ENCODE results near the gene DHX30.
A peak's percentile ranks its signal among the peaks of the same experiment; 100 is the strongest.
"Not testable (repeated sequence)": the region's sequence is repeated elsewhere in the genome, so short reads cannot be mapped to it uniquely, and the experiment has no call there.

DHX30 gene

GRCh38 chr3:47802734-47803479 lies at the start of gene DHX30:
Gene DHX30, plus strand, starts transcription at chr3:47803138. Its CDS starts 7,546 bp downstream, at chr3:47810684.
- DNase-seq: peak; percentile 66

GRCh38 chr3:47758261-47759025 lies 44.5 kb upstream of the DHX30 start:
- DNase-seq: no peak

GRCh38 chr3:47760207-47760606 lies 42.7 kb upstream of the DHX30 start:
- not testable (repeated sequence) for DNase-seq

GRCh38 chr3:47761046-47761445 lies 41.9 kb upstream of the DHX30 start:
- no peak for DNase-seq

GRCh38 chr3:47762233-47762632 lies 40.7 kb upstream of the DHX30 start:
- no peak for DNase-seq

GRCh38 chr3:47766186-47766585 lies 36.8 kb upstream of the DHX30 start:
- DNase-seq: no peak

- no peak for DNase-seq
Observed at GRCh38 chr3:47772047-47772446, 30.9 kb upstream of the DHX30 start.

GRCh38 chr3:47772788-47773187 lies 30.1 kb upstream of the DHX30 start:
- DNase-seq: no peak

GRCh38 chr3:47778746-47779145 lies 24.2 kb upstream of the DHX30 start:
- DNase-seq: no peak

GRCh38 chr3:47780741-47781684 lies 21.9 kb upstream of the DHX30 start:
- no peak for DNase-seq

- DNase-seq: peak; percentile 82
Observed at GRCh38 chr3:47781685-47782445, 21.1 kb upstream of the DHX30 start, which contains the start of gene SMARCC1. Gene SMARCC1, minus strand, starts transcription at chr3:47781893. Its CDS starts 96 bp downstream, at chr3:47781797.

GRCh38 chr3:47782446-47783308 lies 20.3 kb upstream of the DHX30 start:
- no peak for DNase-seq

- no peak for DNase-seq
Observed at GRCh38 chr3:47783673-47784072, 19.3 kb upstream of the DHX30 start.

- no peak for DNase-seq
Observed at GRCh38 chr3:47791193-47791855, 11.6 kb upstream of the DHX30 start.

GRCh38 chr3:47792699-47793098 lies 10.2 kb upstream of the DHX30 start:
- DNase-seq: no peak

GRCh38 chr3:47794544-47794943 lies 8.4 kb upstream of the DHX30 start:
- no peak for DNase-seq

- DNase-seq: no peak
Observed at GRCh38 chr3:47799733-47800132, 3.2 kb upstream of the DHX30 start.

- DNase-seq: no peak
Observed at GRCh38 chr3:47803480-47804025, 615 bp downstream of the DHX30 start.

- DNase-seq: no peak
Observed at GRCh38 chr3:47804577-47804976, 1.6 kb downstream of the DHX30 start.

GRCh38 chr3:47813551-47814177 lies 10.7 kb downstream of the DHX30 start:
- DNase-seq: no peak

All from NCI-H510A (cell line).